Thymus (tissue), 11 donors: ENCODE results near the gene MTSS2. TPM values are rescaled to one million over a fixed set of nuclear protein-coding genes. Genes with fewer than 3 reads are reported as not detected.

Source experiments
- DNase-seq, 9 donors: peaks; one replicate each; pipeline ENCODE4 v3.0.0-alpha.2; 2013; ENCODE audit warnings: low spot score in 9 of 9, low read depth in 6 of 9, missing footprints in 1 of 9
- H3K27ac ChIP-seq, 2 donors: one replicate each; pipeline ENCODE4 v1.5.1; 2013; ENCODE audit warnings: control low read depth in 1 of 2, low read depth in 1 of 2, low read length in 1 of 2, mild to moderate bottlenecking in 1 of 2, moderate library complexity in 1 of 2
- H3K27me3 ChIP-seq, 2 donors: one replicate each; pipeline ENCODE4 v1.5.1; 2013; ENCODE audit warnings: low read length in 1 of 2; ENCODE audit not compliant: control insufficient read depth in 2 of 2, insufficient read depth in 1 of 2
- H3K36me3 ChIP-seq, 2 donors: one replicate each; pipeline ENCODE4 v1.5.1; 2013; ENCODE audit warnings: low read length in 1 of 2, mild to moderate bottlenecking in 1 of 2, moderate library complexity in 1 of 2; ENCODE audit not compliant: control insufficient read depth in 2 of 2, insufficient read depth in 2 of 2
- H3K4me1 ChIP-seq, 2 donors: one replicate each; pipeline ENCODE4 v1.5.1; 2013; ENCODE audit warnings: low read length in 2 of 2; ENCODE audit not compliant: control insufficient read depth in 2 of 2, insufficient read depth in 2 of 2
- H3K4me3 ChIP-seq, 2 donors: one replicate each; pipeline ENCODE4 v1.5.1; 2013; ENCODE audit warnings: low read length in 2 of 2, control low read depth in 1 of 2, mild to moderate bottlenecking in 1 of 2
- H3K9me3 ChIP-seq, 2 donors: one replicate each; pipeline ENCODE4 v1.5.1; 2013; ENCODE audit warnings: low read length in 1 of 2, mild to moderate bottlenecking in 1 of 2; ENCODE audit not compliant: control insufficient read depth in 2 of 2, insufficient read depth in 1 of 2
- WGBS: extraction: QIAGEN DNeasy Blood & Tissue Kit; methylation state at CpG from one replicate; pipeline ENCODE4 v1.1.7; 2013; 5-methylcytosine and 5-hydroxymethylcytosine counted together
- polyA plus RNA-seq: library from polyadenylated mRNA; stranded (reverse); fragments of 200-250 nt; gene quantifications from one replicate; pipeline ENCODE4 v1.2.3, GENCODE V29; 2013
- total RNA-seq: library from RNA; stranded (reverse); fragments of 120-200 nt; gene quantifications from one replicate; pipeline ENCODE4 v1.2.4, GENCODE V29; 2013
- donor health status: healthy.

Gene MTSS2
- total and polyA plus RNA-seq, 2 donors = 12.0 to 36.4 TPM

DNA sequence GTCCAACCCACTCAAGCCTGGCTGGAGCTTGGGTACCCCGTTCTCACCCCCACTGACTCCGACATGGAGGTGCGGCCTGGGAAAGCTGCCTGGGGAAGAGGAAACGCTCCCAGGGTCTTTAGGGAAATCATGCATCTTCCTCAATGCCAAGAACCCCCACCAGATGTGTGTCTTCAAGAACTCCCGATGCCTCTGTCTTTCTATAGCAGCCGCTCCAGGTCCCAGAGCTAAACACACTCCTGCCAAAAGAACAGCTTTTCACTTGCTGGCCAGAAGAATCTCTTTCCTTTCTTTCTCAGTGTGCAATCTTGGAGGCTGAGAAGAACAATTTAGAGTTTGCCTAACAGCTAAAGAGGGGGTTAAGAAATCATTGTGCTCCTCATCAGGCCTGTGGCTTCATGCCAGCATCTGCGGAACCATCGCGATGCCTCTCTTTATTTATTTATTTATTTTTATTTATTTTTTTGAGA lies 41.1 kb upstream of the MTSS2 start:
- Histone ChIP-seq H3K4me3 (no peak overlapping the region), H3K27me3 (no peaks in the 10 kb centered on the region), H3K9me3 (peaks cover 0 to 2% of the 10 kb centered on the region in 2 donors), H3K27ac (no peak overlapping the region), H3K4me1 (peaks cover 0 to 31% of the 10 kb centered on the region in 2 donors), H3K36me3 (peaks cover 26 to 35% of the 10 kb centered on the region in 2 donors)
- 96% methylated on average over 9 of the region's 9 CpGs for WGBS
- DNase-seq = no peak

DNA sequence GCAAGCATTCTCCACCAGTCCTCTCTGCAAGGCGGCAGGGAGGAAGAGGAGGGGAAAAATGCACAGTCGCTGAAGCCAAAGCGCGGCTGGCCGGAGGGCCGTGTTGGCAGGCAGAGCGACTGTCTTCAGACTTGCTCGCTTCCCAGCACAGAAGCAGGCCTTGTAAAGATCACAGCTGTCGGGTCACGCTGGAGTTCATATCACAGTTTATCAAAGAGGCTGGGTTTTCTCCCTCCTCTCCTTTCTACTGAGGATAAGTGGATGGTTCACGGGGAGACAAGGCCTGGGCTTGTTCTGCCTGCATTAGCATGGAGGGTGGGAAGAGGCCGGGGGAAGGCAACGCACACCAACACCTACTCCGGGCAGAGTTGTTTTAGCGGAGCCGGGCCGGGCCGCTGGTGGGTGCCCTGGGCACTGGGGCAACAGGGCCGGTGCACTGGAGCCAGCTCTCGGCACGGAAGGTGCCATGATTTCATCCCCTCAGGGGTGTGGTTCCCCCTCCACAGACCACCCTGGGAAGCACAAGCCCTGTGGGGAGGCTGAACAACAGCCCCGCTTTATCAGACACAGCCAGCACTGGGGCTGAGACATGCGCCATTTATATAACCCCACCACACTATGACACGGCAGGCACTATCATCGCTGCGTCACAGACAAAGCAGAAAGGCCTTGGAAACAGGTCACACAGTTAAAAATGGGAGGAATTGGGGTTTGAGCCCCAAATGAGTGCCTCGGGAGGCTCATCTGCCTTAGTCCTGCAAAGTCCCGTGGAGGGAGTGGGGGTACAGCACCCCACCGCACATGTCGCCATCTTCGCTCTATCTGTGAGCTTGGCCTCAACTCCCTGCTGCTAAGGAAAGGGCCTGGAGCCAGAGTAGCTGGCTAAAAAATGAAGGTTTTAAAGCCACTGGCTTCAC lies 40.3 kb upstream of the MTSS2 start:
- H3K9me3 ChIP-seq = peaks cover 0 to 2% of the 10 kb centered on the region in 2 donors
- H3K4me3 ChIP-seq = no peak overlapping the region
- peaks cover 0 to 31% of the 10 kb centered on the region in 2 donors for H3K4me1 ChIP-seq
- DNase-seq = no peak
- peak overlapping the region; percentile 59 to 70 for H3K27ac ChIP-seq
- H3K36me3 ChIP-seq = peaks cover 25 to 41% of the 10 kb centered on the region in 2 donors
- WGBS = 92% methylated on average over 31 of the region's 31 CpGs
- H3K27me3 ChIP-seq = no peaks in the 10 kb centered on the region

DNA sequence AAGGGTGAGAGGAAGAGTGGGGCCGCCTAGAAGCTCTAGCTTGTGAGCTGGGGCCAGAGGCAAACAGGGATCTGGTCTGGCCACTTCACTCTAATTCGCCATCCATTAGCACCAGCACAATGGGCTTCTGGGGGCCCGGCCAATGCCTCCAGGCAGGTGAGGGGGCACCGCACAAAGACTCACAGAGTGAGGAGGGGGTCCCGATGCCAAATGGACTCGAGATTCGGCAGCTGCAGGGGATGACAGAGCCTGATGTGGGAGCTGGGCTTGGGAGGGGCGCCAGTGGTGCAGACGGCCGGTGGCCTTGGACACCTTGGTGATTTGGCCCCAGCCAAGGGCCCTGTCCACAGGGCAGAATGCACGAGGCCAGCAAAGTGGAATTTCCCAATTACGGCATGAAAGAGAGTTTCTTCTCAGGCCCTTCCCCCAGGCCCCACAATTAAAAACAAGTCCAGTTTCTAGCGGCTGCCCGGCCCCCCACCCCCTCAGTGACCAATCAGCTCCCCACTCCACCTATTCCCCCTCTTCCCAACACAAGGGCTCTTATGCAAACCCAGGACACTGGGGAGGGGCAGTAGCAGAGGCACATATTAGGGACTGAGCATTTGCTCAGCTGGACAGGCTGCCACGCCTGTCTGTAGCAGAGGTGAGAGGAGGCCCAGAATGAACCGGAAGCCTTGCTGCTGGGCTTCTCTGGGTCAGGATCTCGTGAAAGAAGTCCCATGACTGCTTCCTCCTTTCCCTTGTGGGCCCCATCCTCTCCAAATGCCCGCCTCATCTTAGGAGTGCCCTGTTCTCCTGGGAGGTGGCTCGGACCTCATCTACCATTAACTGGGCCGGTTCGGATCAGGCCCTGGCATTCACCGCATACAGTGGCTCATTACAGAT lies 39.4 kb upstream of the MTSS2 start:
- H3K36me3 ChIP-seq = peaks cover 23 to 38% of the 10 kb centered on the region in 2 donors
- WGBS = 95% methylated on average over 22 of the region's 22 CpGs

DNA sequence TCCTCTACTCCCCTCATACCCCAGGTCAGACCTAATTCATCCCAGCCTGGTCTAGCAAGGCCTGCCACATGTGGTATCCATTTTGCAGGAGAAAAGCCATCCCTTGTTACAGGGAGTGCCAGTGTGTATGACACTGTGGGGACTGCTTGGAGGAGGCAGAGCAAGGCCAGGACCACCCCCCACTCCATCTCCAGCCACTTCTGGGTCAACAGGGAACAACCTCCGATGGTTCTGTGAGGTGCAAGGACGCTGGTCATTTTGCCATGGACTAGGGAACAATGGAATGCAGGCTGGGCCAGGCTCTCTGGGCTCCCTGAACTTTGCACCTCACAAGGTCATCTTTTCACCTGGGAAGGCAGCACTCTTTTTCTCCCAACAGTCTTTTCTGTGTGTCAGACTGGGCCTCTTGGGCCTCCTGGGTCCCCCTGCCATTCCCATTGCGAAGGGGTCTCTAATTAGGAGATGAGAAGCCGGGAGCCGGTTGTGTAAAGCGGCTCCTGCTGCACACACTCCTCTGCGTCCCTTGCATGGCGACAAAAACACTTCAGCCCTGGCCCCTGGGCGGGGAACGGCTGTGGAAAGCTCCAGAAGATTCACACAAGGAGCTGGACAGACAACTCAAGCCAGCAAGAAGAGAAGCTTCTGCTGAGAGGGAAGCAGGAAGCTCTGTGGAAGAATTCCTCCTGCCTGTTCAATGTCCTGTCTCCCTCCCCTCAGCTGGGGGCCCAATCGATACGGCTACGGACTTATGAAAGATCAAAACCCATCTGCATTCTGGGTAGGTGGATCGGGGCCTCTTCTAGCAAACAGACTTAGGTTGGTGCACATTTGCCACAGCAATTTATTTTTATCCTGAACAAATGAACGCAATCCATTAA lies 38.5 kb upstream of the MTSS2 start:
- Histone ChIP-seq H3K9me3 (peaks cover 0 to 2% of the 10 kb centered on the region in 2 donors), H3K4me3 (no peak overlapping the region), H3K27ac (no peak overlapping the region), H3K27me3 (no peaks in the 10 kb centered on the region), H3K4me1 (peaks cover 0 to 28% of the 10 kb centered on the region in 2 donors), H3K36me3 (peaks cover 30 to 31% of the 10 kb centered on the region in 2 donors)
- WGBS = 98% methylated on average over 15 of the region's 15 CpGs
- DNase-seq = no peak

More for the DNA sequence above, 39.4 kb upstream of the MTSS2 start:
- no peak overlapping the region for H3K4me3 ChIP-seq
- DNase-seq = no peak
- peaks cover 0 to 2% of the 10 kb centered on the region in 2 donors for H3K9me3 ChIP-seq
- H3K4me1 ChIP-seq = peaks cover 0 to 28% of the 10 kb centered on the region in 2 donors
- peak overlapping the region; percentile 59 to 70 for H3K27ac ChIP-seq
- no peaks in the 10 kb centered on the region for H3K27me3 ChIP-seq

DNA sequence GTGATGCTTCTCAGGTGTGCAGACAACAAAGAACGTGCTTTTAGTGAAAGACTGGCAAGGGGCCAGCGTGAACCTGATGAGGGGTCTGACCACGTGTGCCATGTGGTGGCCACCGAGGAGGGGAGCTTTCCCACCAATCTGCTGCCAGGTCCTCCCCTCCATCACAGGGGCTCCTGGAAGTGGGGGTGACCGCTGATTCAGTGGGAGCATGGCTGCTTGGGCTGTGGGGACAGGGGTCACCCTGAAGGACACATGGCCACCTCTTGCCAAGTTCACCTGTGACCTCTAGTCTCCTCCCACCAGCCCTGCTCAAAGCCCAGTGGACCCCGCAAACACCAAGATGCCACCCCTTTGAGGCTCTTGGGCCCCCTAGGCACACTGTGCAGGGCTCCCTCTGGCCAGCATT lies 37.9 kb upstream of the MTSS2 start:
- peaks cover 0 to 28% of the 10 kb centered on the region in 2 donors for H3K4me1 ChIP-seq
- no peak overlapping the region for H3K27ac ChIP-seq
- no peak overlapping the region for H3K4me3 ChIP-seq
- WGBS = 89% methylated on average over 6 of the region's 6 CpGs
- H3K27me3 ChIP-seq = no peaks in the 10 kb centered on the region
- peaks cover 24 to 31% of the 10 kb centered on the region in 2 donors for H3K36me3 ChIP-seq
- H3K9me3 ChIP-seq = peaks cover 0 to 2% of the 10 kb centered on the region in 2 donors
- DNase-seq = no peak

DNA sequence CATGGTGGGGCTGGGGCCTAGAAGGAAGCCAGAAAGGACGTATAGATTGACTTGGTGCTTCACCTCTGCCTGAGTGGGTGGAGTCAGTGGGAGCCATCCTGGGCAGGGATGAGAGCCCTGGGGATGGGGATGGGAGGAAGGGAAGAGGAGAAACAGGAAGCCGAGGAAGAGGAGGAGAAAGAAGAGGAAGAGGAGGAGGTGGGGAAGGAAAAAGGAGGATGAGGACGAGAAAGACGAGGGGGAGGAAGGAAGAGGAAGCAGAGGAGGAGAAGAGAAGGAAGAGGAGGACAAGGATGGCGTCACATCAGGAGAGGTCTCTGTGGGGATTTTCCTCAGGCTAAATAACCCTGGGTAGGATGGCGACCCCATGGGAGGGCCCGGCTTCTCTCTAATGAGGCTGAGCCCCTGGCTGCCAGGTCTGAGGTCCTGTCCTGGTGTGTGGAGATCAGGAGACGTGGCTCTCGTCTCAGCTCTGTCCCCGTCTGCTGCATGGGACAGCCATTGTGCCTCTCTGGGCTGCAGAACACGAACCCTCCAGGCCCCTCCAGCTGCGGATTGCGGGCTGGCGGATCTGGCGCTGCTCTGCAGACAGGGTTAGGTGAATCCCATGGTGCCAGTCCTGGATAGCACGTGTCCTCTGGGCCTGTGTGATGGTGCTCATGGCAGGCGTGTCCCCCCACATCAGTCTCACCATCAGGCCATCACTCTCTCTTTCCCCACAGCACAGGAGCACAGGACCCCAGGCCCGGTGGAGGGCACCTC lies 35.5 kb upstream of the MTSS2 start:
- Histone ChIP-seq H3K27me3 (no peaks in the 10 kb centered on the region), H3K4me1 (peaks cover 0 to 21% of the 10 kb centered on the region in 2 donors), H3K4me3 (no peak overlapping the region), H3K36me3 (peaks cover 20 to 21% of the 10 kb centered on the region in 2 donors), H3K27ac (no peak overlapping the region), H3K9me3 (peaks cover 0 to 2% of the 10 kb centered on the region in 2 donors)
- no peak for DNase-seq
- WGBS = 96% methylated on average over 18 of the region's 18 CpGs

DNA sequence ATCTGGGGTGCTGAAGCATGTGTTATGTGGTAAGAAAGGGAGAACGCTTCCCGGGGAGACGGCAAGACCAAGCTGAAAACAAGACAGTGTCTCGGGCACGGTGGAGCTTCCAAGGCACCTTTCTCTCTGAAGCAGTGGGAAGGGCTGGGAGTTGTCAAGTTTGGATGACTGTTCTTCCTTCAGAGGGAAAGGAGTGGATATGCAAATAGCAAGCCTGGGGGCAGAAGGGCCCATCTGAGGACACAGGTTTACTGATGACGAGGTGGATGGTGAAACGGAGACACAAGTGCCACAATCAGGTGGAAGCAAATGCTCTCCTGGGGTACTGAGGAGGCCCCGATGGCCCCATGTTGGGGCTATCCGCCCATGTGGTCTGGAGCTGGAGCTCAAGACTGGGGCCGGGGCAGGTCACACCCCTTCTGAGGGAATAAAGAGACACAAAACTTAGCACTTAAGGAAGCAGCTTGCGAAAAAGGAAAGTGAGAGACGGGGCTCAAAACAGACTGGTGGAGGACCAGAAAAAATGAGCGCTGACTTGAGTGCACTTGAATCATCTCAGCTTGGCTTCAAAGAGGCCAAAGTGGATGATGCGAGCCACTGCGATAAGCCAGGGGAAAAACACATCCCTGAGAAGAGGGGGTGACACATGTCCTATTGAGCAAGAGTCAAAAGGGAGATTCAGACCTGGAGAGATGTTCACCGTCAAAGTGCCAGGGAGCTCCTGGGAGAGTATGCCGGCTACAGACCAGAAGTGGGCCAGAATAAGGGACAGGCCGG lies 34.8 kb upstream of the MTSS2 start:
- WGBS = 98% methylated on average over 18 of the region's 18 CpGs
- DNase-seq = no peak
- H3K4me3 ChIP-seq = no peak overlapping the region

More for the DNA sequence above, 34.8 kb upstream of the MTSS2 start:
- Histone ChIP-seq H3K36me3 (peaks cover 20 to 21% of the 10 kb centered on the region in 2 donors), H3K4me1 (peaks cover 4 to 21% of the 10 kb centered on the region in 2 donors), H3K27ac (no peak overlapping the region), H3K9me3 (peaks cover 0 to 2% of the 10 kb centered on the region in 2 donors), H3K27me3 (no peaks in the 10 kb centered on the region)
